Peyer's patch (tissue), 4 donors: ENCODE results near the gene ACVR2B. TPM values are rescaled to one million over a fixed set of nuclear protein-coding genes. Genes with fewer than 3 reads are reported as not detected.

Experiments used
- DNase-seq, 3 donors: peaks; one replicate each; pipeline ENCODE4 v3.0.0-alpha.2; 2017 to 2019
- H3K27ac ChIP-seq, 4 donors: fragments of 200-600 bp; sonication (generic); one replicate each; pipeline ENCODE4 v1.5.1; 2016 to 2019
- H3K27me3 ChIP-seq, 2 donors: fragments of 200-600 bp; sonication (generic); one replicate each; pipeline ENCODE4 v1.5.1; 2019
- H3K36me3 ChIP-seq, 3 donors: fragments of 200-600 bp; sonication (generic); one replicate each; pipeline ENCODE4 v1.5.1; 2016 to 2019
- H3K4me1 ChIP-seq, 4 donors: fragments of 200-600 bp; sonication (generic); one replicate each; pipeline ENCODE4 v1.5.1; 2016 to 2019
- H3K4me3 ChIP-seq, 4 donors: fragments of 200-600 bp; sonication (generic); 1 replicate in 3 of 4; 2 replicates in 1 of 4; pipeline ENCODE4 v1.5.1; 2016 to 2019; ENCODE audit warnings: mild to moderate bottlenecking in 1 of 4
- H3K9me3 ChIP-seq, 4 donors: fragments of 200-600 bp; sonication (generic); one replicate each; pipeline ENCODE4 v1.5.1; 2016 to 2019; ENCODE audit warnings: mild to moderate bottlenecking in 1 of 4
- POLR2A ChIP-seq, 2 donors: fragments of 450-650 bp; IDR thresholded peaks; one replicate each; pipeline ENCODE4 v1.5.1; 2017; ENCODE audit warnings: antibody characterized with exemption in 2 of 2, mild to moderate bottlenecking in 2 of 2, moderate library complexity in 2 of 2
- total RNA-seq, 4 donors: library from RNA; depleted of rRNA; stranded (reverse); fragments of >200 nt; gene quantifications; one replicate each; pipeline ENCODE4 v1.1.0, GENCODE V29; 2016
- TF ChIP-seq, protein P1 (sequence below), 6 experiments: fragments of 450-650 bp in 4 of 6; fragments of 200-600 bp in 2 of 6; sonication (generic) in 1 of 6; IDR thresholded peaks; one replicate each; pipeline ENCODE4 v1.5.1; 2017 to 2019; ENCODE audit warnings: antibody characterized with exemption in 6 of 6, mild to moderate bottlenecking in 3 of 6, moderate library complexity in 1 of 6

Gene ACVR2B
- total RNA-seq, 4 donors from 2014 or later = 4.9 to 14.5 (median 7.6) TPM

DNA sequence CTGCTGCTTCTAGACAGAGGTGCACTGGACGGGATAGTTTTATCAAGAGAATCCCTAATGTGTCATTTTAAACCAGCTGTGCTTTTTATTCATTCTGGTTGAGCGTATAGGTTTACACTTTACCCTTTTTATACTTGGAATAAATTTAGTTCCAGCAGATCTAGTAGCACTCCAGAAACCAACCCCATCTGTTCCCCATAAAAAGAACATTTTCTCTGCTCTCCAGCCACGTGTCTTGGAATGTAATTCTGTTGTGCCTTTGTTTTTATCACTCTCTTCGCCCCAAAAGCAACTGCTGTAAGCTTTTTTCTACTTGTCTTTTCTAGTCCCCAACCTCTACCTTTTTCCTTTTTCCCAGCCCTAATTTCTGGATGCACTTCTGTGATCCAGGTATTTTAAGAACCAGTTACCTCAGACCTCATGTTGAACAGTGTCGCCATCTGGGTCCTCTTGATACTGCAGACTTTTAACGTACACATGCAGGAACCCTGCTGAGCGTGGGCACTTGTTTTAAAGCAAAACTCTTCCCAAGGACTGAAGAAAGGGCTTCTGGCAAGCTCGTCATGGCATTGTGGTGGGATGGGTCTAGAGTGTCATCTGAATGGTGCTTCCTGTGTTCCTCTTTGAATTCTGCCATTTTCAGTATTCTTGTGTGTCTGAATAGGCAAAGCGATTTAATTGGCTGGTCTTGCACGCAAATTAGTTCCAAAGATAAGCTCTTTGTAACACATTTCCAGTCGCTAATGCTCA is 36.8 kb downstream of the ACVR2B start:
- Histone ChIP-seq H3K9me3 (no peaks in the 10 kb centered on the region), H3K27ac (no peak overlapping the region), H3K4me3 (no peak overlapping the region), H3K4me1 (no peaks in the 10 kb centered on the region), H3K36me3 (no peaks in the 10 kb centered on the region), H3K27me3 (no peaks in the 10 kb centered on the region)
- no peak for TF ChIP-seq POLR2A (IDR thresholded peaks at IDR 0.05)
- TF ChIP-seq, protein P1, sequence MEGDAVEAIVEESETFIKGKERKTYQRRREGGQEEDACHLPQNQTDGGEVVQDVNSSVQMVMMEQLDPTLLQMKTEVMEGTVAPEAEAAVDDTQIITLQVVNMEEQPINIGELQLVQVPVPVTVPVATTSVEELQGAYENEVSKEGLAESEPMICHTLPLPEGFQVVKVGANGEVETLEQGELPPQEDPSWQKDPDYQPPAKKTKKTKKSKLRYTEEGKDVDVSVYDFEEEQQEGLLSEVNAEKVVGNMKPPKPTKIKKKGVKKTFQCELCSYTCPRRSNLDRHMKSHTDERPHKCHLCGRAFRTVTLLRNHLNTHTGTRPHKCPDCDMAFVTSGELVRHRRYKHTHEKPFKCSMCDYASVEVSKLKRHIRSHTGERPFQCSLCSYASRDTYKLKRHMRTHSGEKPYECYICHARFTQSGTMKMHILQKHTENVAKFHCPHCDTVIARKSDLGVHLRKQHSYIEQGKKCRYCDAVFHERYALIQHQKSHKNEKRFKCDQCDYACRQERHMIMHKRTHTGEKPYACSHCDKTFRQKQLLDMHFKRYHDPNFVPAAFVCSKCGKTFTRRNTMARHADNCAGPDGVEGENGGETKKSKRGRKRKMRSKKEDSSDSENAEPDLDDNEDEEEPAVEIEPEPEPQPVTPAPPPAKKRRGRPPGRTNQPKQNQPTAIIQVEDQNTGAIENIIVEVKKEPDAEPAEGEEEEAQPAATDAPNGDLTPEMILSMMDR (IDR thresholded peaks at IDR 0.05) = no peak
- no peak for DNase-seq

DNA sequence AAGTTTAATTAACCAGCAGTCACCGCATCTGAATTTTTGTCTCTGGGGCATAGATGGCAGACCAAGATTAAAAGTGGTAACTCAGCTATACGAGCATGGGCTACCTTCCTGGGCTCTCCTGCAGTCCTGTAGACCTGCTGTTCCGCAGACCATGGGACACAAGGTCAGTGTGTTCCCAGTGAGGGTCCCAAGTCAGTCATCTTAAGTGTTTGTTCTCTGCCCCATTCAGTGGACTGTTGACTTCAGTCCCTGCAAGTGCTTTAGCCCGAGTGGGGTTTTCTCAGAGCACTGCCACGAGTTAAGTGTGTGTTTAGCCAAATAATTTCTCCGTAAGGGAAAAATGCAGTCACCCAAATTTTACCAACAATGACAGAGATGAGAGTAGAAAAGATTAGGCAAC is 37.5 kb downstream of the ACVR2B start:
- Histone ChIP-seq H3K9me3 (no peaks in the 10 kb centered on the region), H3K27me3 (no peaks in the 10 kb centered on the region), H3K4me1 (no peaks in the 10 kb centered on the region), H3K36me3 (no peaks in the 10 kb centered on the region), H3K4me3 (no peak overlapping the region), H3K27ac (no peak overlapping the region)
- DNase-seq = no peak
- no peak for TF ChIP-seq POLR2A (IDR thresholded peaks at IDR 0.05)
- TF ChIP-seq, protein P1 (IDR thresholded peaks at IDR 0.05) = no peak

DNA sequence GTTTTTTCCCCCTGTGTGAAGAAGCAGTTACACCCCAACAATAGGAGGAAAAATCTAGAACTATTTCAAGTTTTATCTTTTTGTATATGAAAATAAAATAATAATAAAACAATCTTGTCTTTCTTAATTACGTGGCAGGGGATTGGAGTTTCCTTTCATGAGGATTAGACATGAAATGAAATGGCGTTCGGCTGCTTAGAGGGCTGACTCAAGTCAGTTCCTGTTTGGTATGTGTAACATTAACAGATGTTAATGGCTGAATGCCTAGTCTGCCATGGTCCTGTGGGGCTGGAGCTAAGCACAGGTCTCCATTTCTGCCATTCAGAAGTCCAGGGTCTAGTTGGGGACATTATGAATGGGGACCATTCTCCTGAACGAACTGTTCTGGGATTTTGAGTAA is 39.3 kb downstream of the ACVR2B start:
- Histone ChIP-seq H3K9me3 (no peaks in the 10 kb centered on the region), H3K36me3 (no peaks in the 10 kb centered on the region), H3K27ac (no peak overlapping the region), H3K4me3 (no peak overlapping the region), H3K4me1 (peaks cover 0 to 4% (median 0%) of the 10 kb centered on the region in 4 donors), H3K27me3 (no peaks in the 10 kb centered on the region)
- DNase-seq = no peak
- TF ChIP-seq POLR2A (IDR thresholded peaks at IDR 0.05) = no peak
- TF ChIP-seq, protein P1 (IDR thresholded peaks at IDR 0.05) = no peak

DNA sequence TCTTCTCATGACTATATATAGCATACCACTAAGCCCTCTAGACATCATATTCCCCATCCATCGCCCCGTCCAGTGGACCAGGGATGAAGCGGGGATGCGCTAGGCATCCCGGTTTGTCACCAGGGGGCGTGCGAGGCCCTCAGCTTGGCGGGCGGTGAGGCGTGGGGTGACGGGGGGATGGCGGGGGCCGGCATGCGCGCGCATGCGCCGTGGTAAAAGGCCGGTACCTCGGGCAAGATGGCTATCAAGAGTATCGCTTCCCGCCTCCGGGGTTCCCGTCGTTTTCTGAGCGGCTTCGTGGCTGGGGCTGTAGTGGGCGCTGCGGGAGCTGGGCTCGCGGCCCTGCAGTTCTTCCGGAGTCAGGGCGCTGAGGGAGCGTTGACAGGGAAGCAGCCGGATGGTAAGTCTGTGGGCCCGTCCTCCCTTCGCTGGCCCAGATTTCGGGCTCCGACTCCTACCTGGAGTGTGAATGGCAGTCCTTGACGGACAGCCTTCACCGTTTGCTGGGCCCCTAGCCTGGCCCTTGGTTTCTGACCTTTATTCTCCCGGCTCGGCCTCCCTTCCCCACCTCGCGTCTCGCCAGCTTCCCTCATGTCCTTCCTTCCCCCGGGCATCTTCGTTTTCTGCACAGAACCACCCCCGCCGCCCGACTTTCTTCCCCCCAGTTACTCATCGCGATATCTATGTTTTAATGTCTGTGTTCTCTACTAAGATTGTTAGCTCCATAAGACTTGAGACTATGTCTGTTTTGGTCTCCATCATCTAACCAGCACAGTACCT is 42.6 kb downstream of the ACVR2B start, which contains the start of gene EXOG:
EXOG (plus strand) TSS at position 210 of the 780 bp plus-strand sequence; CDS start at position 238, 28 bp downstream.
- no peaks in the 10 kb centered on the region for H3K9me3 ChIP-seq
- H3K4me1 ChIP-seq = peaks cover 0 to 4% (median 0%) of the 10 kb centered on the region in 4 donors
- H3K36me3 ChIP-seq = no peaks in the 10 kb centered on the region
- H3K27ac ChIP-seq = peak within 1 kb of the TSS; percentile 59 to 81 (median 70)
- H3K27me3 ChIP-seq = no peaks in the 10 kb centered on the region
- DNase-seq = peak; percentile 85 to 96 (median 96)
- no peak for TF ChIP-seq POLR2A (IDR thresholded peaks at IDR 0.05)
- TF ChIP-seq, protein P1 (IDR thresholded peaks at IDR 0.05) = peak; percentile 41 to 95 (median 72)
- peak within 1 kb of the TSS; percentile 68 to 81 (median 69) for H3K4me3 ChIP-seq

DNA sequence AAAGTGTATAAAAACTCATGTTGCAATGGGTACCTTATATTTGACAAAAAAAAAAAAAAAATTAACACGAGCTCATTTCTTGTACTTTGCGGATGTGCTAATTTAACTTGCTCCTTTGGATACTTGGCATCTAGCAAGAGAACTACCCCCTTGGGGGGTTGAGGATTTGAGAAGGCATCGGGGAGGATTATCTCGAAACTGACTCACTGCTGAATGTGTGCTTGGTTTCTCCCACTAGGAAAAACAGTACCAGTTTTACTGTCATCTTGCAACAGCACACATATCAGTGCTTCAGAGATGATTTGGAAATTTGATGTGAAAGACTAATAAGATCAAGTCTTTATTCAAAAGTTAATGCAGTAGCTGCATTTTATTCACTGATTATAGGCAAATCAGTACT is 43.3 kb downstream of the ACVR2B start:
- Histone ChIP-seq H3K4me3 (peak overlapping the region in 3 of 4 donors; percentile 68 to 81 (median 70)), H3K4me1 (peaks cover 0 to 4% (median 0%) of the 10 kb centered on the region in 4 donors), H3K9me3 (no peaks in the 10 kb centered on the region), H3K36me3 (no peaks in the 10 kb centered on the region), H3K27me3 (no peaks in the 10 kb centered on the region), H3K27ac (no peak overlapping the region)
- no peak for DNase-seq
- TF ChIP-seq POLR2A (IDR thresholded peaks at IDR 0.05) = no peak
- TF ChIP-seq, protein P1 (IDR thresholded peaks at IDR 0.05) = no peak
